ENCODE results near the gene IL6R.

Gene IL6R

GRCh38 chr1:154490317-154490716 lies 85.2 kb downstream of the IL6R start:
- no peak for ATAC-seq (replicated peaks; ENCODE audit: extremely low read depth, poor library complexity, severe bottlenecking)
- Mint-ChIP-seq H3K27me3 (no peaks in the 10 kb centered on the region), H3K4me3 (no peak overlapping the region), H3K27ac (ENCODE audit: low read depth) (no peak overlapping the region), H3K36me3 (ENCODE audit: insufficient read depth) (peaks cover 1% of the 10 kb centered on the region), H3K9me3 (no peaks in the 10 kb centered on the region), H3K4me1 (peaks cover 24% of the 10 kb centered on the region)
- no peak for DNase-seq (ENCODE audit: low spot score in 2 of 2)

GRCh38 chr1:154492115-154492514 lies 87.0 kb downstream of the IL6R start:
- DNase-seq (ENCODE audit: low spot score in 2 of 2) (no peak), ATAC-seq (replicated peaks; ENCODE audit: extremely low read depth, poor library complexity, severe bottlenecking) (no peak)
- H3K27me3 Mint-ChIP-seq = no peaks in the 10 kb centered on the region
- no peak overlapping the region for H3K27ac Mint-ChIP-seq (ENCODE audit: low read depth)
- peaks cover 28% of the 10 kb centered on the region for H3K4me1 Mint-ChIP-seq
- no peak overlapping the region for H3K4me3 Mint-ChIP-seq
- H3K9me3 Mint-ChIP-seq = no peaks in the 10 kb centered on the region
- peaks cover 1% of the 10 kb centered on the region for H3K36me3 Mint-ChIP-seq (ENCODE audit: insufficient read depth)

GRCh38 chr1:154493276-154493675 lies 88.1 kb downstream of the IL6R start:
- H3K27ac Mint-ChIP-seq (ENCODE audit: low read depth) = no peak overlapping the region
- H3K9me3 Mint-ChIP-seq = no peaks in the 10 kb centered on the region
- no peaks in the 10 kb centered on the region for H3K36me3 Mint-ChIP-seq (ENCODE audit: insufficient read depth)
- H3K4me3 Mint-ChIP-seq = peak overlapping the region; percentile 57
- peaks cover 28% of the 10 kb centered on the region for H3K4me1 Mint-ChIP-seq
- ATAC-seq (replicated peaks; ENCODE audit: extremely low read depth, poor library complexity, severe bottlenecking) = peak; percentile 58
- no peaks in the 10 kb centered on the region for H3K27me3 Mint-ChIP-seq
- DNase-seq (ENCODE audit: low spot score in 2 of 2) = no peak

- no peaks in the 10 kb centered on the region for H3K9me3 Mint-ChIP-seq
- DNase-seq (ENCODE audit: low spot score in 2 of 2) (no peak), ATAC-seq (replicated peaks; ENCODE audit: extremely low read depth, poor library complexity, severe bottlenecking) (no peak)
- peaks cover 23% of the 10 kb centered on the region for H3K4me1 Mint-ChIP-seq
- H3K4me3 Mint-ChIP-seq = no peak overlapping the region
- no peak overlapping the region for H3K27ac Mint-ChIP-seq (ENCODE audit: low read depth)
- peaks cover 19% of the 10 kb centered on the region for H3K27me3 Mint-ChIP-seq
- no peaks in the 10 kb centered on the region for H3K36me3 Mint-ChIP-seq (ENCODE audit: insufficient read depth)
These were observed 90.5 kb downstream of the IL6R start for GRCh38 chr1:154495496-154496273.

- DNase-seq (ENCODE audit: low spot score in 2 of 2) = no peak
- no peaks in the 10 kb centered on the region for H3K36me3 Mint-ChIP-seq (ENCODE audit: insufficient read depth)
- no peak for ATAC-seq (replicated peaks; ENCODE audit: extremely low read depth, poor library complexity, severe bottlenecking)
- H3K4me3 Mint-ChIP-seq = no peak overlapping the region
- H3K27me3 Mint-ChIP-seq = peaks cover 26% of the 10 kb centered on the region
- peaks cover 23% of the 10 kb centered on the region for H3K4me1 Mint-ChIP-seq
- no peaks in the 10 kb centered on the region for H3K9me3 Mint-ChIP-seq
- no peak overlapping the region for H3K27ac Mint-ChIP-seq (ENCODE audit: low read depth)
These were observed 91.2 kb downstream of the IL6R start for GRCh38 chr1:154496383-154496782.

- no peak for DNase-seq (ENCODE audit: low spot score in 2 of 2)
- Mint-ChIP-seq H3K27me3 (peaks cover 30% of the 10 kb centered on the region), H3K4me3 (no peak overlapping the region), H3K4me1 (peaks cover 22% of the 10 kb centered on the region), H3K9me3 (no peaks in the 10 kb centered on the region), H3K27ac (ENCODE audit: low read depth) (no peak overlapping the region), H3K36me3 (ENCODE audit: insufficient read depth) (no peaks in the 10 kb centered on the region)
- no peak for ATAC-seq (replicated peaks; ENCODE audit: extremely low read depth, poor library complexity, severe bottlenecking)
These were observed 92.1 kb downstream of the IL6R start for GRCh38 chr1:154497026-154497806.

- no peak overlapping the region for H3K27ac Mint-ChIP-seq (ENCODE audit: low read depth)
- no peaks in the 10 kb centered on the region for H3K9me3 Mint-ChIP-seq
- ATAC-seq (replicated peaks; ENCODE audit: extremely low read depth, poor library complexity, severe bottlenecking) (no peak), DNase-seq (ENCODE audit: low spot score in 2 of 2) (no peak)
- no peak overlapping the region for H3K4me3 Mint-ChIP-seq
- peaks cover 5% of the 10 kb centered on the region for H3K4me1 Mint-ChIP-seq
- H3K27me3 Mint-ChIP-seq = peaks cover 41% of the 10 kb centered on the region
- no peaks in the 10 kb centered on the region for H3K36me3 Mint-ChIP-seq (ENCODE audit: insufficient read depth)
These were observed 94.3 kb downstream of the IL6R start for GRCh38 chr1:154499446-154499845.

- Mint-ChIP-seq H3K36me3 (ENCODE audit: insufficient read depth) (no peaks in the 10 kb centered on the region), H3K4me3 (no peak overlapping the region), H3K27me3 (peaks cover 50% of the 10 kb centered on the region), H3K4me1 (peaks cover 5% of the 10 kb centered on the region), H3K27ac (ENCODE audit: low read depth) (no peak overlapping the region), H3K9me3 (no peaks in the 10 kb centered on the region)
- ATAC-seq (replicated peaks; ENCODE audit: extremely low read depth, poor library complexity, severe bottlenecking) (no peak), DNase-seq (ENCODE audit: low spot score in 2 of 2) (no peak)
These were observed 95.4 kb downstream of the IL6R start for GRCh38 chr1:154500533-154500932.

- Mint-ChIP-seq H3K4me3 (peak overlapping the region; percentile 25), H3K36me3 (ENCODE audit: insufficient read depth) (no peaks in the 10 kb centered on the region), H3K27ac (ENCODE audit: low read depth) (no peak overlapping the region), H3K4me1 (peaks cover 5% of the 10 kb centered on the region), H3K27me3 (peaks cover 60% of the 10 kb centered on the region), H3K9me3 (no peaks in the 10 kb centered on the region)
- no peak for DNase-seq (ENCODE audit: low spot score in 2 of 2)
- no peak for ATAC-seq (replicated peaks; ENCODE audit: extremely low read depth, poor library complexity, severe bottlenecking)
These were observed 96.4 kb downstream of the IL6R start for GRCh38 chr1:154501423-154502065.

- peak within 1 kb of the TSS; percentile 36 for H3K4me3 Mint-ChIP-seq
- no peaks in the 10 kb centered on the region for H3K9me3 Mint-ChIP-seq
- H3K4me1 Mint-ChIP-seq = no peaks in the 10 kb centered on the region
- H3K27me3 Mint-ChIP-seq = peaks cover 66% of the 10 kb centered on the region
- ATAC-seq (replicated peaks; ENCODE audit: extremely low read depth, poor library complexity, severe bottlenecking) (no peak), DNase-seq (ENCODE audit: low spot score in 2 of 2) (no peak)
- H3K27ac Mint-ChIP-seq (ENCODE audit: low read depth) = no peak within 1 kb of the TSS
- H3K36me3 Mint-ChIP-seq (ENCODE audit: insufficient read depth) = no peaks in the 10 kb centered on the region
These were observed 97.1 kb downstream of the IL6R start, which contains the start of the genes SHE and TDRD10 for GRCh38 chr1:154502066-154502743. TSS of gene SHE (minus strand) at chr1:154502412. CDS start at chr1:154502026, 386 bp downstream. TSS of gene TDRD10 (plus strand) at chr1:154502219. CDS start at chr1:154506904, 4,685 bp downstream.

- no peak for DNase-seq (ENCODE audit: low spot score in 2 of 2)
- Mint-ChIP-seq H3K27me3 (peaks cover 71% of the 10 kb centered on the region), H3K4me1 (no peaks in the 10 kb centered on the region), H3K36me3 (ENCODE audit: insufficient read depth) (no peaks in the 10 kb centered on the region), H3K4me3 (peak overlapping the region; percentile 36), H3K9me3 (no peaks in the 10 kb centered on the region), H3K27ac (ENCODE audit: low read depth) (no peak overlapping the region)
- no peak for ATAC-seq (replicated peaks; ENCODE audit: extremely low read depth, poor library complexity, severe bottlenecking)
These were observed 97.6 kb downstream of the IL6R start for GRCh38 chr1:154502744-154503115.

GRCh38 chr1:154503898-154504297 lies 98.8 kb downstream of the IL6R start:
- Mint-ChIP-seq H3K9me3 (no peaks in the 10 kb centered on the region), H3K27ac (ENCODE audit: low read depth) (no peak overlapping the region), H3K4me3 (peak overlapping the region; percentile 25), H3K4me1 (no peaks in the 10 kb centered on the region), H3K27me3 (peaks cover 80% of the 10 kb centered on the region), H3K36me3 (ENCODE audit: insufficient read depth) (no peaks in the 10 kb centered on the region)
- no peak for DNase-seq (ENCODE audit: low spot score in 2 of 2)
- ATAC-seq (replicated peaks; ENCODE audit: extremely low read depth, poor library complexity, severe bottlenecking) = no peak
